Embryonic facial prominence (tissue), 1 donor: Measurements from ENCODE around the gene PRR29.
"Not testable (repeated sequence)": the region's sequence is repeated elsewhere in the genome, so short reads cannot be mapped to it uniquely, and the experiment has no call there.

Experiments used
- DNase-seq: peaks from one replicate; pipeline ENCODE4 v3.0.0-alpha.2; 2016; ENCODE audit errors: extremely low spot score

PRR29 gene

DNA sequence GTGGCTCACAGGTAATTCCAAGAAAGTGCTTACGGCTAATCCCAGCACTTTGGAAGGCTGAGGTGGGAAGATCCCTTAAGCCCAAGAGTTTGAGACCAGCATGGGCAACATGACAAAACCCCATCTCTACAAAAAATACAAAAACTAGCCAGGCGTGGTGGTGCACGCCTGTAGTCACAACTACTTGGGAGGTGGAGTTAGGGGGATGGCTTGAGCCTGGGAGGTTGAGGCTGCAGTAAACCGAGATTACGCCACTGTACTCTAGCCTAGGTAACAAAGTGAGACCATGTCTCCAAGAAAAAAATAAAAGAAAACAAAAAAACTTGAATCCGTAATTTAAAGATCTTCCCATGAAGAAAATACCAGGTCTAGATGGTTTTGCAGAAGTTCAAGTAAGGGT, 17.3 kb downstream of the PRR29 start:
- no peak for DNase-seq

DNA sequence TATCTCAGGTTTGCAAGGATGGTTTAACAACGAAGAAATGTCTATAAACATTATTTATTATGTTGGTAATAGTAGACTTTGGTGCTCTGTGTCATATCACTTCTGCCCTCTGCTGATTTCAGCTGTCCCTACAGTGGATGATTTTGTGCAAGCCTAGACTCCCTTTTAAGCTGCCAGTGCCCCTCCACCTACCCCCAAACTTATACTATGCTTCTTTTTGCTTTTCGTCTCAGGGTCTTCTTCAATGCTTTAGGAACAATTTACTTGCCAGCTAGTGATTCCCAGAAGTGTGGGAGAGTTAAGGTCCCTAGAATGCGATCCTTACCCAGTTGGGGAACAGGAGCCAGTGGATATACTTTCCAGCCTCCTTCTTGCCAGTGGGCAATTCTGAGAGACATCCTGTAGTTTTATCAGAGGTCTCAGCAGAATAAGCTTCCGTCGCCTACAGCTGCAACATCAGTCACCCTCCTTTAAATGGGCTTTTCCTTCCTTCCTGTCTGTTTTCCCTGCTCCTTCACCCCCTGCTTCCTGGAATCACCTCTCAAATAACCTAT, 18.2 kb downstream of the PRR29 start:
- DNase-seq, result no peak

DNA sequence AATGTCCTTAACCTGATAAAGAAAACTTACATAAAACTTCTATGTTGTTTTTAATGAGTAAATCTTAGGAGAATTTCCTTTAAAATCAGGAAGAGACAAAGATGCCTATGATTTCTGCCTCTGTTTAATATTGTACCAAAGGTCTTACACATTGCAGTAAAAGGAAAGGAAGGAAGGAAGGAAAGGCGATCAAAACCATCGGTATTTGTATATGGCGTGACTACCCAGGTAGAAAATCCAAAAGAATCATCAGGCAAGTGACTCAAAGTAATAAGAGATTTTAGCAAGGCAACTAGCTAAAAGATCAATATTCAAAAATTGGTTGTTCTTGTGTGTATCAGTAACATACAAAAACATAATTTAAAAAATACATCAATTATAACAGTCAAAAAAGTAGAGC, 18.8 kb downstream of the PRR29 start:
- no peak for DNase-seq

DNA sequence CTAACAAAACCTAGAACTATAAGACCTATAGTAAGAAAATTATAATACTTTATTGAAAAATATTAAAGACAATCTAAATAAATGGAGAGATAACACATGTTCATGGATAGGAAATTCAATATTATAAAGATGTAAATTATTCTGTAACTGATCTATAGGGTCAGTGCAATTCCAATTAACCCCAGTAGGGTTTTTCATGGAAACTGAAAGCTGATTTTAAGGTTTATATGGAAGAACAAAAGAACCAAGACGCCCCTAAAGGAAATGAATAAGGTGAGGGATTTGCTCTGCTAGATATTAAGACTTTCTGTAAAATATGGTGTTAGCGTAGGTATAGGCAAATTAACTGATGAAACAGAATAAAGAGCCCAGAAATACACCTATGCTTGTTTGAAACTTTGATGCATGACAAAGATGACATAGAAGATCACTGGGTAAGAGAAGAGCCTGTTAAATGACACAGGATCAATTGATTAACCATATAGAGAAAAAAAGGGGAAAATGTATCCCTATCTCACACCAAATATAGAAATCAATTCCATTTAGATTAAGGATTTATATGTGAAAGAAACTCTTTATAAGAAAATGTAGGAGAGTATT, 19.3 kb downstream of the PRR29 start:
- DNase-seq, result no peak

DNA sequence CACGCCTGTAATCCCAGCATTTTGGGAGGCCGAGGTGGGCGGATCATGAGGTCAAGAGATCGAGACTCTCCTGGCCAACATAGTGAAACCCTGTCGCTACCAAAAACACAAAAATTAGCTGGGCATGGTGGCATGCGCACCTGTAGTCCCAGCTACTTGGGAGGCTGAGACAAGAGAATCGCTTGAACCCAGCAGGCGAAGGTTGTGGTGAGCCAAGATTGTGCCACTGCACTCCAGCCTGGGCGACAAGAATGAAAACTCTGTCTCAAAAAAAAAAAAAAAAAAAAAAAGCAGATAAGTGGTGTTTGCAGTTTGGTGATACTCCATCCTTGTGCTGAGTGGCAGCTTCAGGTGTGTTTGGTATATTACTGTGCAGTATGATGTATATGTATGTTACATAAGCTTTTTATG, 21.4 kb downstream of the PRR29 start:
- DNase-seq, result not testable (repeated sequence)

DNA sequence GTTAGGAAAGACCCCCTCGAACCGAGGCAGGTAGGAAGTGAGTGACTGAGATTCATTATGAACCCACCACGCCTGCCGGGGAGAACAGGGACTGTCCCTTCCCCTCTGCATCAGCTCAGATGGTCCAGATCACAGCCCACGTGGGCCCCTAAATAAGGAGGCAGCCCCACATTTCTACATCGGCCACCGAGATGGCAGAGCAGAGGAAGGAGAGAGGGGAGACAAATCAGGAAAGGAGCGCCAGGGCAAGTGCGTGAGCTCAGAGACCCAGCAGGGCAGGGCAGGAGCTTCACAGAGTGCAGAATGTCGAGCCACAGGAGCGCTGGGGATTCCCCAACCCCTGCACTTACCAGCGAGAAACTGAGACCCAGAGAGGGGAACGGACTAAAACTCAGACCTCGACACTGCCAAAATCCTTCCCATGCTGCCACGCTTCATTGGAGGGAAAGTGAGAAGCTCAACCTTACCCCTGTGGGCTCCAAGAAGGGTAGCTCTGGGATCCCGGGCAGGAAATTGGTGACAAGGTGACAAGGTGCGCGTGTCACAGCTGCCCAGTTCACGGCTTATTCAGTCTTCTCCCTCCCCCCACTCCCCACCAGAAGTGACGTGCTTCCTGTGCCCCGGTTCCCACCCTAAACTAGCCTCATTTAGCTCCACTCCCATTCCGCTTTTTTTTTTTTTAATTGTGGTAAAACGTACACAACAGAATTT, 22.1 kb downstream of the PRR29 start, which contains the start of gene ICAM2:
ICAM2 (minus strand) TSS at position 578 of the 711 bp plus-strand sequence. CDS start 13,942 bp downstream, outside the sequence.
- no peak for DNase-seq

DNA sequence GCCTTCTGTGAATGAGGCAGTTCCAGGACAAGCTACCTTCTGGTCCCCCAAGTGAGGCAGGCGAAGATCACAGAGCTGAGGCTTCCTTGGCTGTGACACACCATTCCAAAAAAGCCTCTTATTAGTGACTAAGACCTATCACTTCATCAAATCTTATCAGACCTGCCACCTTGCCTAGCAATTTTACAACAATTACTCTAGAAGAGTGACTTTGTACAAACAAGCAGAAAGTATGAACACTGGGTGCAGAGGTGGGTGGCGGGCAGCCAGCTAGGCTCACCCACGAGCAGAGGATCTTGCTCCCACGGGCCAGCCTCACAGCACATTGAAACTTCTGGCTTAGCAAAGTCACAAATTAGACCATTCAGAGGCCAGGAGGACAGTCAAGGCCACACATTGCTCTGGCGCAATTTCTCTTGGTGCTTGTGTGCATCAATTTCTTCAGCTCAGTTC, 24.5 kb downstream of the PRR29 start:
- no peak for DNase-seq

DNA sequence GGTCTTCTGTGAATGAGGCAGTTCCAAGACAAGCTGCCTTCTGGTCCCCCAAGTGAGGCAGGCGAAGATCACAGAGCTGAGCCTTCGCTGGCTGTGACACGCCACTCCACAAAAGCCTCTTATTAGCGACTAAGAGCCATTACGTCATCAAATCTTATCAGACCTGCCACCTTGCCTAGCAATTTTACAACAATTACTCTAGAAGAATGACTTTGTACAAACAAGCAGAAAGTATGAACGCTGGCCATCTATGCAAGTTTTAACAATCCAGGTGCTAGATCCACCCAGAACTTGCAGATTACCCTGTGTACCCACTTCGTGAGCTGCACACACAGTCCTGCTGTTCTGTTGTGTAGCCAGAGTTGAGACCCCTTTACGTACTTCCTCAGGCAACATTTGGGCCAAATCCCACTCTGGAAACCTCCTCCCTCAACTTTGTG, 26.1 kb downstream of the PRR29 start:
- no peak for DNase-seq

DNA sequence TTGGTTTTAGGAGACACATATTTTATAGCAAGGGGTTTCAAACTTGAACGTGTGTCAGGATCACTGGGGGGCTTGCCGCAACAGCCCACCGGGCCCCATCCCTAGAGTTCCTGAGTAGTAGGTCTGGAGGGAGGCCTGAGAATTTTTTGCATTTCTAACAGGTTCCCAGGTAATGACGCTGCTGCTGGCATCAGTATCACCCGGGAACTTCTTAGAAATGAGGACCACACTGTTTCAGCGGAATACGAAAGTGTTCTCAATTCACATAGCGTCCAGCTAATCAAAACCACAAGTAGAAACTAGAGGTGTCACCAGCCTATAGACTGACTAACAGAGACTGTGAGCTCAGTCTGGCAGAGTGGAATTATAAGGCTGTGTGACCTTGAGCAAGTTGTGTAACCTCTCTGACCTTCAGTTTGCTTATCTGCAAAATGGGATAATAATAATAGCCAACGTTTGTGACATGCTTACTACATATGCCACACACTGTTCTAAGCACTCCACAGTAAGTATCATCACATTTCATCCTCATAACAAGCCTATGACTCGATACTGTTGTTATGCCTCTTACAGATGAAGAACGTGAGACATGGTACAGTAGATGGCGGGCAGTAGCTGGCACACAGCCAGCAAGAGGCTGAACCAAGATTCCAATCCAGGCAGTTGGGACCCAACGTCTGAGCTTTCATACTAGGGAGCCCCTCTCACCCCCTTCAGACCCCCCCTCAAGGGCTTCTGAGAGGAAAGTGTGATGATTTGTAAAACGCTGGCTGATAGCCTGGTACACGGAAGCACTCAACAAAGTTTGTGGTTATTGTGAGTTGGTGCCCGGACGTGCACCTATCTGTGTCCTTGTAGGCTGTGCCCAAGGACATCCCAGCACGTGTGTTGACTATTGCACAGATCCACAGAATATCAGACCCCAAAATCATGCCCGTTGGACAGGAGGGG, 26.9 kb downstream of the PRR29 start:
- no peak for DNase-seq

DNA sequence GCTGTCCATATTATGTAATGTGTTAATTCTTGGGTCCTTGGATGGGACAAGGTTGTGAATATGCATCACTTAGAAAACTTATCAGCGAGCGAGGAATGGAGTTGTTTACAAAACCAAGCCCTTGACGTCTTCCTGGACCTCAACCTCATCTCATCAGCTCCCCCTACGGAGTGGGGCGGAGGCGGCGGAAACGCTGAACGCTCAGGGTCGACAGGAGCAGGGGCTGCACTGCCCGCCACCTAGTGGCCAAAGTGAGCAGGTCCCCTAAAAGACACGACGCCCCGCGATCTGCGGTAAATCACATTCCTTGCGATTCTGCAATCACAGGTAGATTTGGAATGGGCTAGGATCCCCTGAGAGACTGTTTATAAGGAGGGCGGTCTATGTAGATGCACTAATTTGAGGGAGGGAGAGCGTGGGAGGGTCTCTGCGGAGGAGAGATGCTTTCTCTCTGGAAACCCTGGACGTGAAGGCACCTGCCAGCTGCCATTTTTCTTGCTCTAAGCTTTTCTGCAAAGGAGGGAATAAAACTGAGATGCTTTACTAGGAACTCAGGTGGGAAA, 27.7 kb downstream of the PRR29 start:
- DNase-seq, result no peak

DNA sequence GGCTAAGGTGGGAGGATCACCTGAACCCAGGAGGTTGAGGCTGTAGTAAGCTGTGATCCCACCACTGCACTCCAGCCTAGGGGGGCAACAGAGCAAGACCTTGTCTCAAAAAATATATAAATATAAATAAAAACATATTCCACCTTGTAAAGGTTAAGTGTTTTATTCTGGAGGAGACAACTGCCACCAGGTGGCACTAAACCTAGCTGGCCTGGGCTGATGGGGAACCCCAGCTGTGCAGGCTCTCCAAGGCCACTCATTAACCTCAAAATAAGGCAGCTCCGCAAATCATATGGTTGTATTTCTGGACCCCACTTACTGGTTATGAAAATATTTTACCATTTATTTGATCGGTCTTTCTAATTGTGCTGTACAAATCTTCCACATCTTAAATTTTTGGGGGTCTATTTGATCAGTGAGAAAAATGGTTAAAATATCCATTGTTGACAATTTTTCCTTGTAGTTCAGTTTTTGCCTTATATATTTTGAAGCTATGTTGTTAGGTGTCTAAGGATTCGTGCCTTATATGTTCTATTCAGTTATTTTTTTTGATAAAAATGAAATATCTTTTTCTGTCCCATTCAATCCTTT, 30.8 kb downstream of the PRR29 start:
- DNase-seq, result no peak

DNA sequence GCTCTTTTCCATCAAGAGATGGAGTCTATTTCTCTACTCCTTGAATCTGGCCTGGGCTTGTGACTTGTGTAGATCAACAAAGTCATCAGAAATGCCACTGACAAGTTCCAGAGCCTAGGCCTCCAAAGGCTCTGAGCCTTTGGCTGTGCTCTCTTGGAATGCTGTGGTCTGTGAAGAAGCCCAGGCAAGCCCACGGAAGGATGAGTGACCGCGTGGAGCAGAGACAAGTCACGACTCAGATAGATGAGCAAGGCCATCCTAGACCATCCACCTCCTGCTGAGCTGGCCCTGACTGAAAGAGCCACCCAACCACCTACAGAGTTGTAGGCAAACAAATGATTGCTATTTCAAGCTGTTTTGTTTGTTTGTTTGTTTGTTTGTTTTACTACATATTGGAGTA, 33.9 kb downstream of the PRR29 start:
- no peak for DNase-seq

DNA sequence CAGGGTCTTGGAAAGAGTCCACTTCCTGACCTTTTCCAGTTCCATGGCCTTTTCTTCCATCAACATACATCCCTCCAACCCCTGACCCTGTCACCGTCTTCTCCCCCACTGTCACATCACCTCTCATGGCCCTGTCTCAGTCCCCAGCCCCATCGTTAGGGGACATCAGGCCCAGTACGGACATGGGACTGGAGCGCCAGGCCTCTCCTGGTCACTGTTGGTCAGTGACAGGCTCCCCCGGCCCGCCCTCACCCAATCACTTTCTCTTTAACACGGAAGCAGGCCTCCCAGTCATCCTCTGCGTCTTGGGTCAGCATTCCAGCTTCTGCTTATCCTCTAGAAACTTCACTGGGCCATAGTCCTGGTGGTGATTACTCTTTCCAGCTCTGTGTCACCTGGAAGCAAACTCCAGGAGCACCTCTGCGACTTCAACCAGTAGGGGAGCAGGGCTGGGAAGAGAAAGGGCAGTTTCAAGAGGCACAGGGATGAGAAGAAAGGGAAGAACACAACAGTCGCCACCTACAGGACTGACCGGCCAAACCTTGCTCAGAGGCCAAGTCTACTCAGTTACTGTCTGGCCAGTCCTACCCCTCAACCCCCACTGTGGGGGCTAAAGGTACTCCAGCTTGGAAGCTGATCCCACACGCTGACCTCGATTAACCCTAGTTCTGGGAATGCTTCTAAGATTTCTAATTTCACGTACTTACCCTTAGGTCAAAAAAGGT, 38.2 kb downstream of the PRR29 start:
- no peak for DNase-seq

DNA sequence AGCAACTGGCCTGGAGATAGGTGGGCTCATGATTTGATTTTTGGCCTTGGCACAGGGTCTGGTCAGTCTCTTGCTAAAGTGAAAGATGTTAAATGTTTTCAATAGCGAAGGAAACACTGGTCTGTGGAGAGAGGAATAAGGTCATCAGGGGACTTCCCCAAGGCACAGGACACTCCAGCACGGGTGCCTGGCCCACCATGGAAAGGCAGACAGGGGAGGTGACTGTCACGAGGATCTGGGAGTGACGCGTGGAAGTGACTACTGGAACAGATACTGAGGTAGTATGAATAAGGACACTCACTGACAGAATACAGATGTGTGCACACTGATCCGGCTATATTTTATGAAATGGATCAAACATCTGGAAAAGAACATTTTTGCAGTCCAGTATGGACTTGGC, 39.0 kb downstream of the PRR29 start:
- DNase-seq, result no peak

DNA sequence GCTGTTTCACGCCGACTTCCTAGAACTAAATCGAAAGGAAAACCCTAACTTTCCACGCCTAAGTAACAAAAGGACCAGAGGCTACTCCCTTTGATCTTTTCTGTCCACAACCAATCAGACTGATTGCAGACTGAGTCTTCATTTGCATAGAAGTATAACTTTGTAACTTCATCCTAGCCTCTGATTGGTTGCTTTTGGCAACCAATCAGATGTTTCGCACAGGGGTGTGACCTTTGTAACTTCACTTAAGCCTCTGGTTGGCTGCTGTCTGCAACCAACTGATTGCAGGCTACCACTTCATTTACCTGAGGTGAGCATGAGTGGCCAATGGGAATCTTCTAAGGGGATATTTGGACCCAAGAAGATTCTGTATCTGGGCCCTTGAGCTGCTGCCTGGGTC, 39.7 kb downstream of the PRR29 start:
- DNase-seq, result no peak

DNA sequence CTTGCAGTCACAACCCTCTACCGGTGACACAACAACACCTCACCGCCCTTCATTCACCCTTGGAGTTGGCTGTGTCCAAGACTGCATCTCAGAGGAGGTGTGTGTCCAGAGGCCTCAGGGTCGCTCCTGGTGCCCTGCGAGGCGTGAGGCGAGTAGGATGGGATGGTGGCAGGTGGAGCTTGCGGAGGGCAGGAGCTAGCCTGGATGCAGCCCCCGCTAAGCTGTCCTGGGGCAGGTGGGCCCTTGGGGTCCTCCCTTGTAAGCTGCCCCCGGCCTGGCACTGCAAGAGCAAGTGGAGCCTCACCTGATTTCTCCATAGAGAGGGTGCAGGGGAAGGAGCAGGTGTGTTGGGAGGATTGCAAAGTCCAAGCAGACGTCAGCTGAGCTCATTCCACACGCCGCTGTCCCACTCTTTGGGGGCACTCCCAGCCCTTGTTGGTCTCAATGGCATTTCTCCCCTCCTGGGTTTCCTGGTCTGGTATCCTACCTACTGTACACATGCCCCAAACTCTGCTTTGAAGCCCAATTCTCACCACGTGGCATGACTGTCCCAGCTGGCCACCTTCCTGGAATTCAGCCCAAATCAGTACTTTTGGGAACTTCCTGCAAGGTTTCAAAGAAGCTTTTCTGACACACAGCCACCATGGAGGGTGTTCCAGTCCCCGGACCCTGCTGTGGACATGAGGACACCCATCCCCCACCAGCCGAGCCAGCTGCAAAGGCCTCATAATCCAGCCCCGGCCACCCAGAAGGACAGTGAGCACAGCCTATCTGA, 40.4 kb downstream of the PRR29 start:
- no peak for DNase-seq

DNA sequence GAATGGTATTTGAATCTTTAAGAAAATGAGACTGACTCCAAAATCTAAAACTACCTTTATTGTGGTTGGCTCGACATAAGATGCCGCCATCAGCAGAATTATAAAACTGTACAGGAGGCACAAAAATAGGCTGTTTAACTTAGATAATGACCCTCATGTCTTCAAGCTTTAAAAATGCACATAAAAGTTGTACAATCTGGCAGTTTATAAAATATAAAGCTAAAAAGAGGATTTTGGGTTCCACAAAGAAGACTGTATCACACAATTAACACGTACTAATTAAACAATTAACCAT, 40.9 kb downstream of the PRR29 start:
- DNase-seq, result no peak

DNA sequence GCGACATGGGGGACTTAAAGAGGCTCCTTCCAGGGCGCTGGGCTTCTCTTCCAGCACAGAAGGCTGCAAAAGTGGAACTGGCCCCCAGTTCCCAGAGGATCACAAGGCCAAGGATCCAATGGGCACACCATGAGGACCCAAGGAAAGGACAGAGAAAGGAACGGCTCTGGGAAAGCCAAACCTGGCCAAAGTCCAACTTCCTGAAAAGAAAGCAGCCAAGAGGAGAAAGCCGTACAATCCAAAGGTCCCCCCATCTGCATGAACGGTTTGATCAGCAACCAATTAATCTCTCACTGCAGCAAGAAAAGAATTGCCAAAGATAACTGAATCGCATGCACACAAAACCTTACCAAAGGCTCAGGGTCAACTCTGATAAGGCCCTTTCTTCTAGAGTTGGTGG, 42.1 kb downstream of the PRR29 start:
- no peak for DNase-seq

DNA sequence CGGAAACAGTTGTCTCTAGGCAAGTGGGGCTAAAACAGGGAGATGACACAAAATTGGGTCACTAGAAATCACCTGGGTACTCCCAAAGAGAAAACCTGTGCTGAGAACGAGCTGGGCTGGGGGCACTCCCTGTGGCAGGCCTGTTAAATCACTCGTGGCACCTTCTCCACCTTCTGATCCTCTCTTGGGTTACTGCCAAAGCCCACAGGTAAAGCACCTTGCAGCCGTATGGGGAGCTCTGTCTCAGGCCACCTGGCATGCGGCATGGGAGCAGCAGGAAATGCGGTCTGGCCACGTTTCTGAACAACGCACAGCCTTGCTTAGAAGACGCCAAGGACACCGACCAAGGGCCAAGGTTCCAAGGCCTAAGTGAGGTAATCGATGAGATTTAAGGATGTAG, 43.8 kb downstream of the PRR29 start:
- DNase-seq, result no peak
